Measurements from ENCODE around the gene LCE3A. TPM values are rescaled to one million over a fixed set of nuclear protein-coding genes. Genes with fewer than 3 reads are reported as not detected.

LCE3A gene
- total and polyA plus RNA-seq, 2 of the 8 experiments (the other 6 are each of a cell fraction or from before 2014, with no cell fraction given): not detected

GRCh38 chr1:152621993-152622392, 910 bp downstream of the LCE3A start:
- DNase-seq (ENCODE audit: low read depth in 1 of 2, low spot score in 2 of 2): no peak
- H2BK20ac ChIP-seq (ENCODE audit: low read length): no peak overlapping the region
- no peak overlapping the region for H2BK15ac ChIP-seq (ENCODE audit: low read length)
- ChIA-PET CTCF (ENCODE audit: partially characterized antibody) (interaction anchor here (0.6 kb wide), 1 partner anchor 532 kb away, joined by 7 read pairs; no protein-coding TSS in a partner anchor), POLR2A (ENCODE audit: partially characterized antibody) (no interaction called here)
- no peaks in the 10 kb centered on the region for H3K4me1 ChIP-seq (replicated peaks in 1 of 4; ENCODE audit: control insufficient read depth in 3 of 4, insufficient read depth in 4 of 4, low read length in 3 of 4)
- H3K4ac ChIP-seq (replicated peaks; ENCODE audit: insufficient read length, low read depth, low read length): no peak overlapping the region
- no peak overlapping the region for H4K5ac ChIP-seq (ENCODE audit: insufficient read length, low read depth, low read length)
- no peaks in the 10 kb centered on the region; the same call in 1 of the 2 replicates for H3K23me2 ChIP-seq (ENCODE audit: low read depth, low read length)
- peaks cover 71 to 90% of the 10 kb centered on the region in 2 experiments for H3K9me3 ChIP-seq (ENCODE audit: insufficient read depth in 2 of 2, low read depth in 1 of 2, low read length in 1 of 2)
- H2AK5ac ChIP-seq (ENCODE audit: low read depth, low read length): no peak overlapping the region
- H4K20me1 ChIP-seq (replicated peaks in 1 of 2; ENCODE audit: control insufficient read depth in 1 of 2, insufficient read depth in 2 of 2, low read length in 2 of 2): no peaks in the 10 kb centered on the region
- no peak overlapping the region for H4K8ac ChIP-seq (ENCODE audit: extremely low read depth, insufficient read depth, low read length)
- no peak overlapping the region for H3K56ac ChIP-seq (replicated peaks; ENCODE audit: insufficient read length, low read depth, low read length)
- H2BK12ac ChIP-seq (ENCODE audit: low read depth, low read length): no peak overlapping the region
- no peaks in the 10 kb centered on the region for H3K79me2 ChIP-seq (ENCODE audit: control insufficient read depth in 1 of 2, insufficient read depth in 2 of 2, low read length in 2 of 2)
- no peak overlapping the region for H2AFZ ChIP-seq (ENCODE audit: low read length)
- no peak for FAIRE-seq
- no peak overlapping the region for H2BK120ac ChIP-seq (replicated peaks; ENCODE audit: low read depth, low read length)
- no peak overlapping the region for H4K91ac ChIP-seq (replicated peaks; ENCODE audit: insufficient read length, low read length)
- 55% methylated on average over 3 of the region's 3 CpGs; no CpG with 5 or more reads in 1 of the 2 experiments for WGBS, 2 experiments (ENCODE audit: extremely low coverage in 1 of 2, insufficient coverage in 1 of 2, insufficient read length in 1 of 2, insufficient replicate concordance in 2 of 2, low coverage in 1 of 2, low lambda C conversion rate in 2 of 2, missing lambda C conversion rate in 1 of 2)
- no peaks in the 10 kb centered on the region for H3K79me1 ChIP-seq (ENCODE audit: low read depth, low read length)
- H3K23ac ChIP-seq (ENCODE audit: insufficient read length): no peak overlapping the region
- no peak overlapping the region for H3K27ac ChIP-seq (ENCODE audit: low read depth, low read length)
- H3K36me3 ChIP-seq (ENCODE audit: control insufficient read depth in 2 of 4, insufficient read depth in 4 of 4, low read length in 3 of 4): no peaks in the 10 kb centered on the region
- H3K4me2 ChIP-seq (ENCODE audit: insufficient read depth in 1 of 2, low read depth in 2 of 2, low read length in 2 of 2): no peak overlapping the region
- no peak overlapping the region for H3K18ac ChIP-seq (ENCODE audit: extremely low read depth, low read length)
- no peak overlapping the region for H2BK5ac ChIP-seq (ENCODE audit: low read depth, low read length)
- no peak overlapping the region for H3K14ac ChIP-seq (ENCODE audit: insufficient read length)
- no peak overlapping the region for H3K4me3 ChIP-seq (ENCODE audit: extremely low read depth in 1 of 4, insufficient read depth in 2 of 4, low read depth in 3 of 4, low read length in 4 of 4)
- H3K9ac ChIP-seq (replicated peaks in 1 of 4; ENCODE audit: extremely low read depth in 1 of 4, low read depth in 3 of 4, low read length in 3 of 4): no peak overlapping the region
- no peaks in the 10 kb centered on the region for H3K27me3 ChIP-seq (replicated peaks in 1 of 4; ENCODE audit: control insufficient read depth in 3 of 4, extremely low read depth in 1 of 4, insufficient read depth in 3 of 4, low read length in 3 of 4)
- no peak for TF ChIP-seq TAF1 (IDR thresholded peaks at IDR 0.05; ENCODE audit: low read depth, low read length)
- no peak for TF ChIP-seq GABPA (IDR thresholded peaks at IDR 0.05; ENCODE audit: borderline replicate concordance, insufficient read depth, low read length)
- TF ChIP-seq JUND (IDR thresholded peaks at IDR 0.05; ENCODE audit: low read length): no peak
- TF ChIP-seq ZNF274 (IDR thresholded peaks at IDR 0.05; ENCODE audit: borderline replicate concordance, extremely low read depth, low read length): no peak
- no peak for TF ChIP-seq JUN (IDR thresholded peaks at IDR 0.05; ENCODE audit: low read depth, low read length)
- TF ChIP-seq POLR2AphosphoS5 (IDR thresholded peaks at IDR 0.05; ENCODE audit: low read depth, low read length): no peak

Measured in H1 (cell line).